ENCODE results near the gene CAMKK2. TPM values are rescaled to one million over a fixed set of nuclear protein-coding genes. Genes with fewer than 3 reads are reported as not detected.

The CAMKK2 gene
- total and polyA plus RNA-seq, 9 of the 15 experiments (the other 6 are each of a cell fraction or from before 2014, with no cell fraction given): 4.3 to 32.0 (median 18.2) TPM

DNA sequence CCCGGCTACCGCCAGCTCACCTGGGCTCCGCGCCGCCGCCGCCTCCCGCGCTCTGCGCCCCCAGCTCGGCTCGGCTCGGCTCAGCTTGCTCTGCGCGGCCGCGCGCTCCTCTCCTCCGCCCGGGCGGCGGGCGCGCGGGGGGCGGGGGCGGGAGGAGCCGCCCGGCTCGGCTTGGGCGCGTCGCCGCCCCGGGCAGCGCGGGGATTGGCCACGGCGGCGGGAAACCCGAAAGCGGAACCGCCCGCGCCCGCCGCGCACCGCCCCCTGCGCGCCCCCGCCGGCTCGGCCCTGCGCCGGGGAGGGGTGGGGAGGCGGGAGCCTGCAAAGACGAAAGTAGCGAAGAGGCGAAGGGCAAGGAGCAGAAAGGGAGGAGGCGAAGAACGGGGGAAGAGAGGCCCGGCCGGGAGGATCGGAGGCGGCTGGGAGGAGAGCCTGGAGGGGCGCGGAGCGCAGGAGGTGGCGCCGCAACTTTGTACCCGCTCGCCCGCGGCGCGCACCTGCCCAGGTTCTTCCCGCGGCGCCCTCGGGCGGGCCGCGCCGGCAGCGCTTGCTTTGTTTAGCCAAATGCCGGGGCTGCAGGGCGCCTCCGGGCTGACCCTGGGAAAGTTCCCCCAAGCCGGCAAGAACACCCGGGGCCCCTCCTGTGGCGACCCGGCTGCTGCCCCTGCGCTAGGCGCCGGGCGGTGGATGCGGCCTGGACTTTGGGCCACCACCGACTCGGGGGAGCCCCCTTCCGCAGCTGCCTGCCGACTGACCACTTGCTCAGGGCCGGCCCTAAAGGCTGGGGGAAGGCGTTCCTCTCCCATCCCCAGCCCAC lies at the start of gene CAMKK2 (continued):
- TF ChIP-seq PBX2 (CRISPR knock-in tag; IDR thresholded peaks at IDR 0.05; ENCODE audit: low read depth) (no peak), PBX2 (tag; conservative IDR thresholded peaks at IDR 0.05; ENCODE audit: low read depth) (no peak), E2F4 (CRISPR knock-in tag; IDR thresholded peaks at IDR 0.05; ENCODE audit: low read depth) (no peak), NFRKB (IDR thresholded peaks at IDR 0.05; ENCODE audit: low read depth) (0 out of 2 replicates have a peak, but pooled peaks have one; percentile 30), TFE3 (CRISPR knock-in tag; IDR thresholded peaks at IDR 0.05) (no peak), GATAD2B (IDR thresholded peaks at IDR 0.05; ENCODE audit: borderline replicate concordance) (no peak), ZNF143 (CRISPR knock-in tag; IDR thresholded peaks at IDR 0.05) (no peak; the same call in 1 of the 2 replicates), ARID1B (IDR thresholded peaks at IDR 0.05) (no peak), ZNF217 (CRISPR knock-in tag; IDR thresholded peaks at IDR 0.05) (no peak), ELF1 (tag; IDR thresholded peaks at IDR 0.05) (peak; percentile 63; the same call in 1 of the 2 replicates), YY1 (IDR thresholded peaks at IDR 0.05; ENCODE audit: borderline replicate concordance in 1 of 3, control insufficient read depth in 1 of 3, extremely low read depth in 1 of 3, insufficient read depth in 3 of 3, insufficient read length in 1 of 3, insufficient replicate concordance in 2 of 3, low read depth in 1 of 3, low read length in 2 of 3) (peak in 2 of 3 experiments; percentile 6 to 38), RBM34 (IDR thresholded peaks at IDR 0.05; ENCODE audit: borderline replicate concordance, insufficient read depth, low read length) (no peak), XRCC4 (IDR thresholded peaks at IDR 0.05; ENCODE audit: extremely low read depth, insufficient read depth, insufficient read length) (no peak), ZNF76 (CRISPR knock-in tag; IDR thresholded peaks at IDR 0.05; ENCODE audit: borderline replicate concordance) (no peak), HMGN3 (IDR thresholded peaks at IDR 0.05; ENCODE audit: borderline replicate concordance, extremely low read depth, insufficient read length, low read depth, low read length) (peak; percentile 23)
- TF ChIP-seq, protein P1, sequence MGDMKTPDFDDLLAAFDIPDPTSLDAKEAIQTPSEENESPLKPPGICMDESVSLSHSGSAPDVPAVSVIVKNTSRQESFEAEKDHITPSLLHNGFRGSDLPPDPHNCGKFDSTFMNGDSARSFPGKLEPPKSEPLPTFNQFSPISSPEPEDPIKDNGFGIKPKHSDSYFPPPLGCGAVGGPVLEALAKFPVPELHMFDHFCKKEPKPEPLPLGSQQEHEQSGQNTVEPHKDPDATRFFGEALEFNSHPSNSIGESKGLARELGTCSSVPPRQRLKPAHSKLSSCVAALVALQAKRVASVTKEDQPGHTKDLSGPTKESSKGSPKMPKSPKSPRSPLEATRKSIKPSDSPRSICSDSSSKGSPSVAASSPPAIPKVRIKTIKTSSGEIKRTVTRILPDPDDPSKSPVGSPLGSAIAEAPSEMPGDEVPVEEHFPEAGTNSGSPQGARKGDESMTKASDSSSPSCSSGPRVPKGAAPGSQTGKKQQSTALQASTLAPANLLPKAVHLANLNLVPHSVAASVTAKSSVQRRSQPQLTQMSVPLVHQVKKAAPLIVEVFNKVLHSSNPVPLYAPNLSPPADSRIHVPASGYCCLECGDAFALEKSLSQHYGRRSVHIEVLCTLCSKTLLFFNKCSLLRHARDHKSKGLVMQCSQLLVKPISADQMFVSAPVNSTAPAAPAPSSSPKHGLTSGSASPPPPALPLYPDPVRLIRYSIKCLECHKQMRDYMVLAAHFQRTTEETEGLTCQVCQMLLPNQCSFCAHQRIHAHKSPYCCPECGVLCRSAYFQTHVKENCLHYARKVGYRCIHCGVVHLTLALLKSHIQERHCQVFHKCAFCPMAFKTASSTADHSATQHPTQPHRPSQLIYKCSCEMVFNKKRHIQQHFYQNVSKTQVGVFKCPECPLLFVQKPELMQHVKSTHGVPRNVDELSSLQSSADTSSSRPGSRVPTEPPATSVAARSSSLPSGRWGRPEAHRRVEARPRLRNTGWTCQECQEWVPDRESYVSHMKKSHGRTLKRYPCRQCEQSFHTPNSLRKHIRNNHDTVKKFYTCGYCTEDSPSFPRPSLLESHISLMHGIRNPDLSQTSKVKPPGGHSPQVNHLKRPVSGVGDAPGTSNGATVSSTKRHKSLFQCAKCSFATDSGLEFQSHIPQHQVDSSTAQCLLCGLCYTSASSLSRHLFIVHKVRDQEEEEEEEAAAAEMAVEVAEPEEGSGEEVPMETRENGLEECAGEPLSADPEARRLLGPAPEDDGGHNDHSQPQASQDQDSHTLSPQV (IDR thresholded peaks at IDR 0.05): no peak

Measured in K562 (cell line).